H7 (cell line): ENCODE results near the gene SRGAP2B. TPM values are rescaled to one million over a fixed set of nuclear protein-coding genes. Genes with fewer than 3 reads are reported as not detected.
"Not testable (repeated sequence)": the region's sequence is repeated elsewhere in the genome, so short reads cannot be mapped to it uniquely, and the experiment has no call there.

Experiments used
- DNase-seq: peaks from one replicate; pipeline ENCODE4 v3.0.0; 2012
- H3K27me3 ChIP-seq: 2 replicates; pipeline ENCODE4 v1.6.0; 2011; ENCODE audit warnings: mild to moderate bottlenecking, low read length; ENCODE audit not compliant: control insufficient read depth, insufficient read depth
- H3K36me3 ChIP-seq: replicated peaks from 2 replicates; pipeline ENCODE4 v1.5.1; 2011; ENCODE audit warnings: low read length; ENCODE audit not compliant: control insufficient read depth, insufficient read depth
- H3K4me3 ChIP-seq: 2 replicates; pipeline ENCODE4 v1.5.1; 2011; ENCODE audit warnings: low read depth, mild to moderate bottlenecking, control low read depth, low read length, moderate library complexity; ENCODE audit not compliant: insufficient read depth
- total RNA-seq: library from RNA; depleted of rRNA; stranded (reverse); fragments of >200 nt; shearing (Covaris generic); gene quantifications from 2 replicates; pipeline ENCODE4 v1.2.3, GENCODE V29; 2014

SRGAP2B gene
- total RNA-seq, 1 experiment from 2014 or later, result 34.5 TPM

DNA sequence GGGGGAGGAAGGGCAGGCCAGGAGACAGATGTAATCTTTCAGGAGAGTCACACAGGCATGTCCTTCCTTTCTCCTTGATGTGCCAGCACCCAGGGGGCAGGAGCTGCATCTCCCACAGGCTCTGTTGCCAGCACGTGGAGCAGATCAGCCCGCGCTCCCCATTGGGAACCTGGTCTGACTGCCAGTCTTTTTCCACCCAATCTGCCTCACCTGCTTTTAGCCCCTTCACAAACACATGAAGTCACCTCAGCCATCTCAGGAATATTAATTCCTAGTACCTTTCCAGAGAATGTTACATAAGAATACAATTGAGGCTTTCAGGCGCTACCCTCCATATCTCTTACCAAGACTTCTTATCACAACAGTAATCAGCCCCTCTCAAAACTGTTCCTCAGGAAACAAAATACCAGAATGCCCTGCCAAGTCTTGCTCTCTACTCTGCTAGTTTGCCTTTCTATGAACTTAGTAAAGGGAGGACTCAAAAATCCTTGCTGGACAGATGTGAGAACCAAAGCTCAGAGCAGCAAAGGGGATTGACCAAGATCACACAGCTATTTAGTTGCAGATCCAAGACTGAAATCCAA lies 94.3 kb downstream of the SRGAP2B start:
- H3K36me3 ChIP-seq, H3K27me3 ChIP-seq, H3K4me3 ChIP-seq, DNase-seq: not testable (repeated sequence)

DNA sequence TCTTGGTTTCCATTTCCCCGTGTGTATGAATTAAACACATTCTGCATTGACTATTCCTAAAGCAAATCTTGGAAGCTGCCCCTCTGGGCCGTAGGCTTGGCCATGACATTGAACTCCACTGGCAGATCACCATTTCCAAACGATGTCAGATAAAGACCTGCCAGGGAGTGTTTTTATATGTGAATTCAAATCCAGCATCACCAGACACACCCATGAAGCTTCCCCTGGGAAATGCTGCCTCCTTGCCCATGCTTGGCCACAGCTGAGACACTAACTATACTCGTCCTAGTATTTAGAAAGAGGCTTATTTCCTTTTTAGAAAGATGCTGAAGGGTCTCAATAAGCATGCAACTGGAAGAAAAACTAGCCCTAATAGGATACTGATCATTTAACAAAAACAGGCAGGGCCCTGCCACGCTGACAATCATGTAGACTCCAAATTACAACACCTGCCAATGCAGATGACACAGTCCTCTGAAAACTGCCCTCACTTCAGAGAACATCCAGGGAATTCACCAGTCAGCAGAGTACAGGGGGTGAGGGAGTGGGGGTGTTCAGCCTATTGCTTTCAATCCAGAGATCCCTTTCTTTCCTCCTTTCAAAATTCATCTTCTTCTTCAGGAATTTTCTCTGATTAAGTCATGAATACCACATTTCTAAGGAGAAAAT lies 94.9 kb downstream of the SRGAP2B start:
- H3K4me3 ChIP-seq, DNase-seq, H3K27me3 ChIP-seq, H3K36me3 ChIP-seq: not testable (repeated sequence)

DNA sequence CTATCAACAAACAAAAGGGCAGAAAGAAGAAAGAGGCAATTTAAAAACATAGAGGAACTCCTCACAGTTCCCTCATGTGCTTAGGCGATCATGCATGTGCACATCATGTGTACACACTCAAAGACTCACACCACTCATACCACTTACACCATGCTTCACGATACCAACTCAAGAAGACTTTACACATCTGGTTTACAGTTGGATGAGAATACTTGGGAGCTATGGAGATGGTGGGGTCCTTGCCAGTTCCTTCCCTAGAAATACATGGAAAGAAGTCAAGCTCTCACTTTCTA lies 96.2 kb downstream of the SRGAP2B start:
- not testable (repeated sequence) for H3K4me3 ChIP-seq, H3K36me3 ChIP-seq, H3K27me3 ChIP-seq, DNase-seq

DNA sequence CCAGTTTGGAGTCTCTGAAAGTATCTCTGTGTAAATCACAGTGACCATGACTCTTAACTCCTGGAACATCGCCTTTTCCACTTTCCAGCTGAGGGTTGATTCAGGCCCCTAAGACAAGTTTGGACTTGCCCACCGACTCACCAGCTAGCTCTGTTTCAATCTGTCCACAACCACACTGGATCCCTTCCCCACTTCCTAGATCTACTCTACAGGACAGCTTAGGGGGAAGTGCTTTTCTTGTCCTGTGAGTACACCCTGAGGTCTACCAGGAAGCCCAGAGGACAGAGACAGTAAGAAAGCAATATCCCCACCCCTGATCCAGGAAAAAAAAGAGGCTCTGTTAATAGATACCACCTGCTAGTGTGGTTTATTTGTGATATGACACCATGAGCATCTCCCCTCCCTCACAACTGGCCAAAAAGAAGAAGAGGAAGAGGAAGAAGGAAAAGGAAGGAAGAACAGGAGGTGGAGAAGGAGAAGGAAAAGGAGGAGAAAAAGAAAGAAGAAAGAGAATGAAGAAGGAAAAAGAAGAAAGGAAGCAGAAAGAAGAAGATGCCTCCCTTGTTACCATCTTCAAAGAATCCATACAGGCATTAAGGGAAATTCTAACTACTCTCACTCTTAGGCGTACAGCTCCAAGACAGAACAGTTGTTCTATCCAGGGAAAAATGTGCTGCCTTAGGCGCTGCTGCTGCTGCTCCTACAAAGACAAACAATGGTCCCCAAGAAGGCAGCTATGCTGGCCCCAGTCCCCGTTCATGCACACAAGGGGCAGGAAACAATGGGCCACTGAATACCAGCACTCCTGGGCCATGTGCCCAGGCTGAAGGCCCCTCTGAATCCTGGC lies 96.8 kb downstream of the SRGAP2B start:
- H3K36me3 ChIP-seq, H3K27me3 ChIP-seq, H3K4me3 ChIP-seq, DNase-seq: not testable (repeated sequence)

DNA sequence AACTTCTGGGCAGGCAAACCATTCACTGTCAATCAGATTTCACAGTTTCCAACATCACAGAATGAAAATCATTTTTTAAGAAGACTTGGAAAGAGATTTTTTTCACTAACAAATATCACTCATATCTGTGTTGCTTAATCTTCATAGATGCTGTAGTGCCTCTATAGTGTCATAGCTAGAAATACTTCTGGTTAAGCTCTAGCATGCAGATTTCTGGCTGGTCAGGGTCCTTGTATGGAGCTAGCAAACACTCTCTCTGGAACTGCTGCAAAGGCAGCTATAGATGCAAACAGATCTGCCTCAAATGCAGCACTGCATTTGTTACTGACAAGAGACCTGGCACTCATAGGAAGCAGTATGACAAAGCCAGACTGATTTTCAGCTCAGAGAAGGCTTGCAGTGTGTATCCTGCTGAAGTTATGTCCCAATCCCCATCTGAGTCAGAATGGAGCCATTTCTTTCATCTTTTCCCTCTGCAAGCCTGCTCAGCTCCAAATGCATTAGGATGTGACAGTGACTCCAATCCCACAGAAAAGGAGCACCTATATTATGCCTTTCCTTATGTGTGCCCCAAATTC lies 99.2 kb downstream of the SRGAP2B start:
- H3K27me3 ChIP-seq, H3K4me3 ChIP-seq, H3K36me3 ChIP-seq, DNase-seq: not testable (repeated sequence)

DNA sequence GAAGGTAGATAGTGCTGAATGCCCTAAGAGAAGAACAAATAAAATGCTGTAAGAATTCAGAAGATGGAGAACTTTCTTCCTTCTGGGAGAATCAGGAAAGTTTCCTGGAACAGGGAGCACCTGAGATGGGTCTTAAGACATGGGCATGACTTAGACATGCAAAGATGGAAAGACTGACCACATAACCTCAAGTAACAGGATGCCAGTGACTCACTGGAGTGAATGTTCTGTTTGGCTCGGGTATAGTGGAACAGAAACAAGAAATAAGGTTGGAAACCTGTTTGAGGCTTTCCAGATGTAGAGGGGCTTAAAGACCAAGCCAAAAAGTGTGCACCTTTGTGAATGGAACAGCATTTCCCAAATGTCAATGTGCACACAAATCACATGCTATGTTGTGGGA lies 102.2 kb downstream of the SRGAP2B start:
- H3K36me3 ChIP-seq, H3K4me3 ChIP-seq, H3K27me3 ChIP-seq, DNase-seq: not testable (repeated sequence)

DNA sequence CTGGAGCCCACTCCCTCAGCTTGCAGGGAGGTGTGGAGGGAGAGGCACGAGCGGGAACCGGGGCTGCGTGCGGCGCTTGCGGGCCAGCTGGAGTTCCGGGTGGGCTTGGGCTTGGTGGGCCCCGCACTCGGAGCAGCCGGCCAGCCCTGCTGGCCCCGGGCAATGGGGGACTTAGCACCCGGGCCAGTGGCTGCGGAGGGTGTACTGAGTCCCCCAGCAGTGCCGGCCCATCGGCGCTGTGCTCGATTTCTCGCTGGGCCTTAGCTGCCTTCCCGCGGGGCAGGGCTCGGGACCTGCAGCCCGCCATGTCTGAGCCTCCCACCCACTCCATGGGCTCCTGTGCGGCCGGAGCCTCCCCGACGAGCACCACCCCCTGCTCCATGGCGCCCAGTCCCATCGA lies 104.5 kb downstream of the SRGAP2B start:
- H3K36me3 ChIP-seq, DNase-seq, H3K4me3 ChIP-seq, H3K27me3 ChIP-seq: not testable (repeated sequence)

DNA sequence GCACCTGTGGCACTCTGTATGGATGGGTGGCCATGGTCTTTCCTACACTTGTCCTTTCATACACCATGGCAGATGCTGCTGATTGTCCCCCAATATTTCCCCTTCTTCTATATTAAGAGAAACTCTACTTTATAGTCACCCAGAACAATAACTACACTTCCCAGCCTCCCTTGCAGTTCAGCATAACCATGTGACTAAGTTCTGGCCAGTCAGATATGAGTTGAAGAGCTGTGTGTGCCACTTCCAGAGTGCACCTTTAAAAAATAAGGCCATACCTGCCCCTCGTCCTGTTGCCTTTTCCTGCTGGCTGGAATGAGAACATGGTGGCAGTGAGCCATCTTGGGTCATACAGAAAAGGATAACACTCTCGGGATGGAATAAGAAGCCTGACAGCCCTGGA lies 108.0 kb downstream of the SRGAP2B start:
- H3K27me3 ChIP-seq, H3K36me3 ChIP-seq, H3K4me3 ChIP-seq, DNase-seq: not testable (repeated sequence)

DNA sequence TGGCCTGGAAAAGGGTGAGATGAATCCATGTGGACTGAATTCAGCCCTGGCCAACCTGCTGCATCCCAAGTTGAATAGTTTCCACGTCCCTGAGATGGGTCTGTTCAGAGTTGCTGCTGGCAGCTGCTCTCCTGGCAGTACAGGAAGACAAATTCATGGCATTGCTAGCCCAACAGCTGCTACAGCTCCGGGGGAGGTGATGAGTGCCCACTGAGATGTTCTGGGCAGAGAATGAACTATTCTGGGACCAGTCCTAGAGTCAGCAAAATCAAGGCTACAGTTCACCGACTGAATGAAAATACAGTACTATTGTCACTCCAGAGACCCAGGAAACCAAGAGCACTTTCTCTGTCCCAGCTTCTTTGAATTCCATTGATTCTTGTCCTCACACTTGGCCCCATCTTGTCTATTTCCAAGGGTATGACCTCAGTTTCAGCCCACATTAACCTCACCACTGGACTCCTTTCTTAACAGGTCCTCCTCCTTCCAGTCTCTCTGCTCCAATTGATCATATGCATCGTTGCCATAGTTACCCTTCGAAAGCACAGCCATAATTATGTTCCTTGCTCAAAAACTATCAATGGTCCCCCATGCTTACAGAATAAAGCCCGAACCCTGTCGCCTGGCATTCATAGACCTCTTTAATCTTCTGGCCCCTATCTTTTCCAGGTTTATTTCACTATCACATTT lies 108.8 kb downstream of the SRGAP2B start:
- not testable (repeated sequence) for H3K36me3 ChIP-seq

DNA sequence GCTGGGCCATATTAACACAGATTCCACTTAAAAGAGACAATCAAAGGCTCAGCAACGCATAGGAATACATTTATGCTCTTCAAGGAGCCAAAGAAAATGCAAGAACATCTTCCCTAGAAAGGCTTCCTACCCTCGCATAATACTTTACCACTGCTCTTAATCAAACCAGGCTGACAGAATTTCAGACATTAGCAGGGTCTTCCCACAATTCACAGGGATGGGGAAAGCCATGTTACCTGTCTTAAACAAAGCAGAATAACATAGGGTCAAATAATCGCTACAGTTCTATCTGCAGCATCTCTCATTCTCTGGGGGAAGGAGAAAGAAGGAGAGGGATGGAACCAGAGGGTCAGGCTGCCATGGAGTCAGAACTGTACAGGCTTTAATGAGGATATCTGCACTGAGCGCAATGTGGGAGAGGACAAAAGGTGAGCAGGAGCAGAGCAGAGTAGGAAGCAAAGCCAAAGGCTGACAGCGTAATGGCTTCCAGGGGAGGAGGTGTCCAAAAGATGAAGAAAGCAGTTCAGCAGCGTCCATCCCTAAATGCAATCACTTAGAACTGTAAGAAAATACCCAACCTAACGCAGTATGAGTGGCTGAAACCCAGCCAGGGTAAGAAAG lies 109.5 kb downstream of the SRGAP2B start:
- H3K4me3 ChIP-seq, H3K27me3 ChIP-seq, DNase-seq, H3K36me3 ChIP-seq: not testable (repeated sequence)

More for the DNA sequence above, 108.8 kb downstream of the SRGAP2B start:
- not testable (repeated sequence) for H3K4me3 ChIP-seq, DNase-seq, H3K27me3 ChIP-seq

DNA sequence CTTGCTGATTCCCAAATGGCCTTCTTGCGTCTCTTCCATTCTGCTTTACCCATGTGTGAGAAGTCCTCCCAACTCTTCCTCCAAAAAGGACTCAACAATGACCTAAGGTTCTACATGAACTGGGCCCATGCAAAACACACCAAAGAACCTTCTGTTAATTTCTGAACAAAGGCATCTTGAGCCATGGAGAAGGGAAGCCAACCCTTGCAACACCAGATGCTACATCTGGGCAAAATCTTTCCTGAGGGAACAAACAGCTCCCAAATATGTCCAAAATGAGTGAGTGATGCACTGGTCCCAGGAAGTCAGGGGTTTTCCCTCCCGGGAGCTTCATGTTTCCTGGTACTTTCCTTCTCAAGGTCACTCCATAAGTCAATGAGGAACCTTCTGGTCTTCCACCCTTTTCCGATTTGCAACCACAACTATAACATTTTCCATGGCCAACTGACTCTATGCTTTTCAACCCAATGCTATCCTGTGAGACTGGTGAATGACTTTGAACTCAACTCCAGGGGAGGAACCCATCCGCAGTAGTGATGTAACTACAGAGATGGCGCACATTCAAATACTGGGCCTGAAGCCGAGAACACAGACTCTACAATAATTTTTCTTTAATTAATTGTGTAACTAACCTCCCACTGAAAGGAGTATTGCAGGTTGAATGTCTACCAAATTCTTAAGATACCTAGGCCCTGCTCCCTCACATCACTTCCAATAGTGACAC lies 112.2 kb downstream of the SRGAP2B start:
- DNase-seq, H3K27me3 ChIP-seq, H3K4me3 ChIP-seq, H3K36me3 ChIP-seq: not testable (repeated sequence)

DNA sequence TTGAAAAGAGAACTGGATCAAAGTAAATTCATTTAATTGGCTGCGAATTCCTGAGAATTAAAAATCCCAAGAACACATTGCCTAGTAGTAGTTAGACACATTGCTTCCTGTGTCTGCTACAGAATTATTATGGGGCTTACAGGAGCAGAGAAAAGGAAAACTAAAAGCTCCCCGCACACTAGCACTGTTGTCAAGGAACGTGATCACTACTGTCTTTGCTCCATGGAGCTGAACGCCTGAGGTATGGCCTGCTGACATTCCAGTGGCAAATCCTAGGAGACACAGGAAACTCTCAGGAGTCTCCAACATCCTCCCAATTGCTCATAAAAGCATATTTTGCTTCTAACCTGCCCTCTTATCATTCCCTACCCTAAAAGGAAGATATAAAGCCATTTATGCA lies 114.0 kb downstream of the SRGAP2B start:
- not testable (repeated sequence) for H3K4me3 ChIP-seq, DNase-seq, H3K27me3 ChIP-seq, H3K36me3 ChIP-seq

DNA sequence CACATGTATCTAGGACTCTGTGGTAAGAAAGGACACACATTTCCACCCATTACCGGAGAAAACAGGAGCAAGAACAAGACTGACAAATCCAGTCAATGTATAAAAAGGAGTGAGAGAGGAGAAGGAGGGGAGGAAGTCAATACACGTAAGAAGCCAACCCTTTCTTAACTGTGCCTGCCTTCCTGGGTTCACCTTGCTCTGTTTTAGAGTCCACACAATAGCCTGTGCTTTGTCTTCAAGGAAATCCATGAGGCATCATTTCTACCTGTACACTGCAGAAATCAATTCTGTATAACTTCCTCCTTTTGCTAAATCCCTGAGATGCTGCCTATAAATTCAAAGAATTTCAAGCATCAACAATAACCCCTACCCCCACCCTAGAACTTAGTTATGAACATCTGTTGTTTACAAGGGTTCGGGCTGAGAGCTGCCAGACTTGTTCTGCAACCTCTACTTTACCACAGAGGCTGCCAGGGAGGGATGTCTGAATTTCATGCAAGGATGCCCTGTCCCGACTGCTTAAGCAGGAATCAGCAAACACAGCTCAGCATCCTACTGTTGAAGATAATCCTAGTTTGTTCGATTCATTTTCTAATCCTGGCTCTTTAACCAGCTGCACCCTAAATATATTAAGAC lies 115.0 kb downstream of the SRGAP2B start:
- not testable (repeated sequence) for H3K36me3 ChIP-seq, H3K4me3 ChIP-seq, DNase-seq, H3K27me3 ChIP-seq
